ENCODE data around the gene FPGT. TPM values are rescaled to one million over a fixed set of nuclear protein-coding genes. Genes with fewer than 3 reads are reported as not detected.
"Not testable (repeated sequence)": the region's sequence is repeated elsewhere in the genome, so short reads cannot be mapped to it uniquely, and the experiment has no call there.

FPGT gene
- 1.9 TPM in 2 replicates for total RNA-seq (2014; rRNA removed; shearing (Covaris generic))

- DNase-seq (ENCODE audit: low spot score) = peak; percentile 95
These were observed at the start of gene FPGT, which contains the start of gene LRRIQ3 for GRCh38 chr1:74197657-74198552. Gene FPGT, plus strand, starts transcription at chr1:74198242. Its CDS starts 37 bp downstream, at chr1:74198279. Gene LRRIQ3, minus strand, starts transcription at chr1:74198176. Its CDS starts 14,492 bp downstream, at chr1:74183684.

- DNase-seq (ENCODE audit: low spot score) = no peak
These were observed 38.0 kb upstream of the FPGT start for GRCh38 chr1:74160046-74160445.

DNA sequence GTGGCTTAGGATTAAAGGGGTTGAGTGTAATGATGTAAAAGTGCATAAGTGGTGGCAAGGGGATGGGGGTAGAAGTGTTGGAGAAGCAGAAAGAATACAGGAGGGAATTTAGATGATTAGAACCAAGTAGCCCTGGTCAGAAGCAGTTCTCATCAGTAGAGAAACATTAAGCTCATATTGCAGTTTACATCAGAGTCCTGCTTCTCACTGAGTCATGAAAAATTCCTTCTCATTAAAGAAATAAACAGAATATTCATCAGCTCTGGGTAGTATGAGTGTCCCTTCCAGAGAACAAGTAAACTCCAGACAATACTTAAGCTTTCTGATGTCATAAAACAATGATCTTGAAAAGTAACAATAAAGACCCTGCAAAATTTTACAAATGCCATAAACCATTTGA is 36.5 kb upstream of the FPGT start:
- DNase-seq (ENCODE audit: low spot score) = no peak

DNA sequence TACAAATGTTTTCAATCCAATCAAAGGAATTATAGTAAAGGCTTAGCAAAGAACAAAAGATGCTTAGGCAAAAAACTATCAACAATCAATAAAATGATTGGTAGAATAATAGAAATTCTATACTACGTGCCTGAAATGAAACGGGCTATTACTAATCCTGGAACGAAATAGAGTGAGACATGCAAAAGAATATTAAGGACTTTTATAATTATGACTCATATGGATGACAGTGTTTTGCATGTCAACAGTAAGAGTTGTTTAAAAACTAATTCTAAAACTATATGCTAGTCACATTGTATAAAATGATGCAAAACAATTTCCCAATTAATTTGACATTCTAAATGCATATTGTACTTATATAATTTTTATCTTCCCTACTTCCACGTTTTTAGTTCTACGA is 35.7 kb upstream of the FPGT start:
- DNase-seq (ENCODE audit: low spot score) = no peak

DNA sequence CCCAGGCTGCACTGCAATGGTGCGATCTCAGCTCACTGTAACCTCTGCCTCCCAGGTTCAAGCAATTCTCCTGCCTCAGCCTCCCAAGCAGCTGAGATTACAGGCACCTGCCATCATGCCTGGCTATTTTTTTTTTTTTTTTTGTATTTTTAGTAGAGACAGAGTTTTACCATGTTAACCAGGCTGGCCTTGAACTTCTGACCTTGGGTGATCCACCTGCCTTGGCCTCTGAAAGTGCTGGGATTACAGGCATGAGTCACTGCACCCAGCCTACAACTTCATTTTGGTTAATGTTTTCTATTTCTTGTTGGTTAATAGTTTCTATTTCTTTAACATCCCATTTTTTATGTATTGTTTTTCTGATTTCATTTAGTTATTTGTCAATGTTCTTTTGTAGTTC is 23.6 kb upstream of the FPGT start:
- not testable (repeated sequence) for DNase-seq (ENCODE audit: low spot score)

DNA sequence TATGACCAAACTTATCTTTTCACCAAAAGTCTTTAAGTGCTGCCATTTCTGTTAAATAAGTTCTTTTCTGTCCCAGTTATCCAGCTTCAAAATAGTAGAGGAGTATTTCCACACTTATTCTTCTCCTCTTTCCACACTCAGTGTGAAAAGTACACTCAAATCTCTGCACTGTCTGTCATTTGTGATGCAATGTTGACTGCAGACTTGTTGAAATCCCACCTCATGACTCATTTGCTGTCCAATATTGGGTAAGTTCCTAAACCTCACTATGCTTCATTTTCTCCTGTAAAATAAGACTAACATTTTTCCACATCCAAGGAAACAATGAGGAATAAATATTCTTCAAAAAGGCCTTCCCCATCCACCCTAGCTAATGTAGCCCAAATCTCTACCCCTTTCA is 17.6 kb upstream of the FPGT start:
- DNase-seq (ENCODE audit: low spot score) = no peak

GRCh38 chr1:74193908-74194307 is 4.1 kb upstream of the FPGT start:
- no peak for DNase-seq (ENCODE audit: low spot score)

DNA sequence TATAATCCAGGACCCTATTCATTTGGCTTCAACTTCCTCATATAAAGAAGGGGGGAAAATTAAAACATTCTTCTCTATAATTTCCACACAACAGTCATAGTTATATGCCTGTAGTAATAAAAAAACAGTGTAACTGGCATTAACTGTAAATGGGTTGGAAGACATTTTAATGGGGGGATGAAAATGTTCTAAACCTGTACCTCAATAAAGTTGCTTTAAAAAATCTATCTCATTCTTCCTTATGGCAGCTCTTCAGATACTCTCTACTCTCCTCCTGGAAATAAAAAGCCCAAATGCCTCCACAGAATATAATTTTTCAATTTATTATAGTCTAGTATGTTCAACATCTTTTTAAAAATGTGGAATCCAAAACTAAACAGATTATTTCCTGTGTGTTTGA is 2.7 kb upstream of the FPGT start:
- DNase-seq (ENCODE audit: low spot score) = no peak

DNA sequence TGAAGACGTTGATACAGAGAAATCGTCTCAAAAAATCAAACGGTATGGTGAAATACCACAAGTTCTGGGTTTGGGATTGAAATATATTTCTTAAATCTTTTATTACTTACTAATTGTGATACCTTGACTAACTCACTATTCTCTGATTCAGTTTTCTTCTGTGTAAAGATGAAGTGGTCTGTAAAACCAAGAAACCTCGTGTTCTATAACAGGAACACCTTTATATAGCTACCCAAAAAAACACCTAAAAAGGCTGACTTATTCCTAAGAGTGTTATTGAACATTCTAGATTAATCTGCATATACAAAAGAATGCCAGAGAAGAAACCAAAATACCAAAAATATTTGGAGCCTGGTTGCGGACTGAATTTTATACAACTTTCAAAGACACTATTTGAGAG is 787 bp upstream of the FPGT start:
- DNase-seq (ENCODE audit: low spot score) = no peak

DNA sequence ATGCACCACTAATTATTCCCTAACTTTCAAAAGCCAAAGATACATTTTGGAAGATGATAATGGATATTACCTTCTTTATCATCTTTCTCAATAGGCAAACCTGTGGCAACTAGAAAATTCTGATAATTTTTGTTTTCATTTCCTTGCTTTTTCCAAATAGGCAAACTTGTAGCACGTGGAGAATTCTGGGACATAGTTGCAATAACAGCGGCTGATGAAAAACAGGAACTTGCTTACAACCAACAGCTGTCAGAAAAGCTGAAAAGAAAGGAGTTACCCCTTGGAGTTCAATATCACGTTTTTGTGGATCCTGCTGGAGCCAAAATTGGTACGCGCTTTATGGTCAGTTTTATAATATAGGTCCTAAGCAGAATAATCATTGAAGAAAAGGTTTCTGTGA is 1.5 kb downstream of the FPGT start:
- no peak for DNase-seq (ENCODE audit: low spot score)

DNA sequence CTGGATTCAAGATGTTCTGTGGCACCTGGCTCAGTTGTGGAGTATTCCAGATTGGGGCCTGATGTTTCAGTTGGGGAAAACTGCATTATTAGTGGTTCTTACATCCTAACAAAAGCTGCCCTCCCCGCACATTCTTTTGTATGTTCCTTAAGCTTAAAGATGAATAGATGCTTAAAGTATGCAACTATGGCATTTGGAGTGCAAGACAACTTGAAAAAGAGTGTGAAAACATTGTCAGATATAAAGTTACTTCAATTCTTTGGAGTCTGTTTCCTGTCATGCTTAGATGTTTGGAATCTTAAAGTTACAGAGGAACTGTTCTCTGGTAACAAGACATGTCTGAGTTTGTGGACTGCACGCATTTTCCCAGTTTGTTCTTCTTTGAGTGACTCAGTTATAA is 7.2 kb downstream of the FPGT start:
- no peak for DNase-seq (ENCODE audit: low spot score)

GRCh38 chr1:74215229-74215628 is 17.2 kb downstream of the FPGT start:
- no peak for DNase-seq (ENCODE audit: low spot score)

DNA sequence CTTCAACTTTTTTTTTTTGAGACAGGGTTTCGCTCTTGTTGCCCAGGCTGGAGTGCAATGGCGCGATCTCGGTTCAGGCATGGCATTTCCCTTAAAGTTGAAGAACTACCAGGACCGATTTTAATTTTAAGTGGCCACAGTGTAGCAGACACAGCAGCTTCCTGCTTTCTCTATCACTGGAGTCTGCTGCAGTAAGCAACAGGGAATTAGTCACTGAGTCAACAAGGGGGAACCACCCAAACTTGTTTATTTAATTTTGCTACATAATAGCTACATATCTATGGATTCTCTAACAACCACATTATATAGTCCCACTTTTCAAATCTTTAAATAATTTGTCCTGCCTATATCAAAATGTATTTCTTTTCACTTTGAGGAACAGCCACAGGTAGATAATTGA is 24.7 kb downstream of the FPGT start:
- DNase-seq (ENCODE audit: low spot score) = peak; percentile 32

- DNase-seq (ENCODE audit: low spot score) = no peak
These were observed 25.4 kb downstream of the FPGT start for GRCh38 chr1:74223453-74223852.

GRCh38 chr1:74235153-74235552 is 37.1 kb downstream of the FPGT start, which contains the start of gene TNNI3K:
Gene TNNI3K, plus strand, starts transcription at chr1:74235387. Its CDS starts 65 bp downstream, at chr1:74235452.
- no peak for DNase-seq (ENCODE audit: low spot score)

GRCh38 chr1:74236440-74236839 is 38.4 kb downstream of the FPGT start:
- no peak for DNase-seq (ENCODE audit: low spot score)

DNA sequence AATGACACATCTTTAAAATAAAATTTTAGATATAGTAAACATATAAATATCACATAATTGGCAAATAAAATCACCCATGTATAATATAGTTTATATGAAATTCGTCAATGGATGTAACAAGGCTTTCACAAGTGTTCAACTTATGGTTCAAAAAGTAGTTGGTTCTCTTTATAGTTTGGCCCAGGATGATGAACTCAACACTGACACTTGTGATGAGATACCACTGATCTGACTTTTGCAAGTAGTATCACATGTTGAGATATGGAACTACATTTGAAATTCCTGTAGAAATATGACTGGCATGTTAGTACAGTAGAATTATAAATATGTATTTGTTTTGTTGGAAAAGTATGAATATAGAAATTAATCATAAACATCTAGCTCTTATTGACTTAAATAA is 39.0 kb downstream of the FPGT start:
- no peak for DNase-seq (ENCODE audit: low spot score)

GRCh38 chr1:74237787-74238186 is 39.7 kb downstream of the FPGT start:
- no peak for DNase-seq (ENCODE audit: low spot score)

- DNase-seq (ENCODE audit: low spot score) = no peak
These were observed 47.2 kb downstream of the FPGT start for GRCh38 chr1:74245168-74245772.

DNA sequence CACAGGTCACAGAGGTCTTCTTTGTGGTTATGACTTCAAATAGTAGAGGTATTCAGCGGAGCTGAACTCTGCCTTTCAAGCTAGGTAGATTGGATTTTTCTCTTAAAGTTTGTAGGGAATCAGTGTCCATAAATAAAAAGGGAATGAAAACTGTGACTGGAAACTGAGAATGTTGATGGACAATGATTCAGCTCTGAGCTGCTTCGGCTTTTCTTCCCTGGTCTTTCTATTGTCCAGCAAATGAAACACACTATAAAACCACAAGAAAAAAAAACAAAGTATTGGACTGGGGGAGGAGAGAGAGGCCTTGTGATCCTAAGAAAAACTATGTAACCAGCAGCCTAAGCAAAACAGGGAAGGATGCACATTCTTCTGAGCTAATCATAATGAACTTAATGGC is 48.3 kb downstream of the FPGT start:
- DNase-seq (ENCODE audit: low spot score) = no peak

DNA sequence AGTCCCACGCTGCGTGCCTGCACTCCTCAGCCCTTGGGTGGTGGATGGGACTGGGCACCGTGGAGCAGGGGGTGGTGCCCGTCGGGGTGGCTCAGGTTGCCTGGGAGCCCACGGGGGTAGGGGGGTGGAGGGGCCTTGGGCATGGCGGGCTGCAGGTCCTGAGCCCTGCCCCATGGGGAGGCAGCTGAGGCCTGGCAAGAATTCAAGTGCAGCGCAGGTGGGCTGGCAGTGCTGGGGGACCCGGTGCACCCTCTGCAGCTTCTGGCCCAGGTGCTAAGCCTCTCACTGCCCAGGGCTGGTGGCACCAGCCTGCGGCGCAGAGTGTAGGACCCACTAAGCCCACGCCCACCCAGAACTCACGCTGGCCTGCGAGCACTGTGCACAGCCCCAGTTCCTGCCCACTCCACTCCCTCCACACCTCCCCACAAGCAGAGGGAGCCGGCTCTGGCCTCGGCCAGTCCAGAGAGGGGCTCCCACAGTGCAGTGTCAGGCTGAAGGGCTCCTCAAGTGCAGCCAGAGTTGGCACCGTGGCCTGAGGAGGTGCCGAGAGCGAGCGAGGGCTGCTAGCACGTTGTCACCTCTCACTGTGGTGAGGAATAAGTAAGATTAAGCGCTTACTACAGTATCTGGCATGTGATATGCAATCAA is 50.0 kb downstream of the FPGT start:
- no peak for DNase-seq (ENCODE audit: low spot score)

GRCh38 chr1:74253243-74253824 is 55.3 kb downstream of the FPGT start:
- DNase-seq (ENCODE audit: low spot score) = not testable (repeated sequence)

Data from HT-29 (cell line).